ENCODE results near the gene NLGN3.

Gene NLGN3

DNA sequence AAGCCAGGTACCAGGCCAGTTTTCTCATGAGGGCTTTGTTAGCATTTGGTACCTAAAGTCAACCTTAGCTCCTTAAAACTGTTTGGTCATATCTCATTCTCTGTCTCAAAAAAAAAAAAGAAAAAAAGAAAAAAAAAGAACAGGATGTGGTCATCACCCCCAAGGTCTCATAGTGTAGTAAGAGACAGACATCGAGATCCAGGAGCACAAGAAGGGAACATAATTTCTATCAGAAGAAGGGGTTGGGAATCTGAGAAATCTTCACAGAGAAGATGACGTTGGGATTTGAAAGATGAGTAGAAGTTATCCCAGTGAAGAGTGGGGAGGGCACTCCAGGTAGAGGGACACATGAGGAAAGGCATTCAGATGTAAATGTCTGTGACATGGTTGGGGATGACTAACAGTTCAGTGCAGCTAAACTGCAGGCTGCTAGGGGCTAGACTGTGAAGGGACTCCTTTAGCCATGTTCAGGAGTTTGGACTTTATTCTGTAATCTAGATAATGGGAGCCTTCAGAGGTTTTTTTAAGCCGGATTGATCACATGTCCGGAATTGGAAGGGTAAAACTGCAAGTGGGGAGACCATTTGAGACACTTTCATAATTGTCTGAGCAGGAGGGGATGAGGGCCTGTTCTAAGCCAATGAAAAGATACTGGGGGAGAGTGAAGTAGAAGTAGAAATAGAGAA, 51.5 kb downstream of the NLGN3 start:
- in situ Hi-C loops (cut with HindIII; ENCODE audit: low sequenced_read_pairs): no loop called here
- TF ChIP-seq, protein P1, sequence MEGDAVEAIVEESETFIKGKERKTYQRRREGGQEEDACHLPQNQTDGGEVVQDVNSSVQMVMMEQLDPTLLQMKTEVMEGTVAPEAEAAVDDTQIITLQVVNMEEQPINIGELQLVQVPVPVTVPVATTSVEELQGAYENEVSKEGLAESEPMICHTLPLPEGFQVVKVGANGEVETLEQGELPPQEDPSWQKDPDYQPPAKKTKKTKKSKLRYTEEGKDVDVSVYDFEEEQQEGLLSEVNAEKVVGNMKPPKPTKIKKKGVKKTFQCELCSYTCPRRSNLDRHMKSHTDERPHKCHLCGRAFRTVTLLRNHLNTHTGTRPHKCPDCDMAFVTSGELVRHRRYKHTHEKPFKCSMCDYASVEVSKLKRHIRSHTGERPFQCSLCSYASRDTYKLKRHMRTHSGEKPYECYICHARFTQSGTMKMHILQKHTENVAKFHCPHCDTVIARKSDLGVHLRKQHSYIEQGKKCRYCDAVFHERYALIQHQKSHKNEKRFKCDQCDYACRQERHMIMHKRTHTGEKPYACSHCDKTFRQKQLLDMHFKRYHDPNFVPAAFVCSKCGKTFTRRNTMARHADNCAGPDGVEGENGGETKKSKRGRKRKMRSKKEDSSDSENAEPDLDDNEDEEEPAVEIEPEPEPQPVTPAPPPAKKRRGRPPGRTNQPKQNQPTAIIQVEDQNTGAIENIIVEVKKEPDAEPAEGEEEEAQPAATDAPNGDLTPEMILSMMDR (IDR thresholded peaks at IDR 0.05; ENCODE audit: low read depth, low read length): no peak
- DNase-seq (ENCODE audit: low read depth, low spot score): no peak
- no peak overlapping the region for H3K4me3 ChIP-seq (ENCODE audit: low read depth, low read length)

GRCh38 chrX:71198066-71198465, 53.4 kb downstream of the NLGN3 start:
- no peak overlapping the region for H3K4me3 ChIP-seq (ENCODE audit: low read depth, low read length)

DNA sequence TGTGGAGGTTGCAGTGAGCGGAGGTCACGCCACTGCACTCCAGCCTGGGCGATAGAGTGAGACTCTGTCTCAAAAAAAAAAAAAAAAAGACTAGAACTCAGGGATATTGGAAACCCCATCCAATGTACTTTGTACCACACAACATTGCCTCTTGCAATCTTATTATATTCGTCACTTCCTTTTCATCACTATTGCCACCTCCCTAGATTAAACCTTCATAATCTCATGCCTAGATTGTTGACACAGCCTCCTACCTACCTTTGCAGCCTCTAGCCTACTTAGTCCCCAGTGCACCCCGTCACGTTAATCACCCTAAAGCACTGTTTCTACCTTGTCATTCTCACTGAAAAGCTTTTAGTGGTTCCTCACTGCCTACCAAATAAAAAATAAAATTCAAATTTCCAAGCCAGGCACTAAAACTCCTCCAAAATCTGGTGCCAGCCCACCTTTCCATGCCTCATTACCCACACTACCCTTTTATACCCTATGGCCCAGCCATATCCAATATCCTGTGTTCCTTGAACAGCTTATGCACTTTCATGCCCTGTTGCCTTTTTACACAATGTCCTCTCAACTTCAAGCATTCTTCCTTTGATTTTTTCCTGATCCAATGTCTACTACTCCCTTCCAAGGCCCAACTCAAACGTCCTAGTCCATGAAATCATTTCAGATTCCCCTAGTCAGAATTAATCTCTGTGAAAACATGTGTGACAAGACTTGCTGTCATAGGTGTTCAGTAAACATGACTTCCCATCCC, 54.8 kb downstream of the NLGN3 start:
- no peak for DNase-seq (ENCODE audit: low read depth, low spot score)
- TF ChIP-seq, protein P1 (IDR thresholded peaks at IDR 0.05; ENCODE audit: low read depth, low read length): no peak
- no peak overlapping the region for H3K4me3 ChIP-seq (ENCODE audit: low read depth, low read length)
- in situ Hi-C loops (cut with HindIII; ENCODE audit: low sequenced_read_pairs): no loop called here

More at GRCh38 chrX:71198066-71198465, 53.4 kb downstream of the NLGN3 start:
- TF ChIP-seq, protein P1 (IDR thresholded peaks at IDR 0.05; ENCODE audit: low read depth, low read length): no peak
- no peak for DNase-seq (ENCODE audit: low read depth, low spot score)
- in situ Hi-C loops (cut with HindIII; ENCODE audit: low sequenced_read_pairs): no loop called here

DNA sequence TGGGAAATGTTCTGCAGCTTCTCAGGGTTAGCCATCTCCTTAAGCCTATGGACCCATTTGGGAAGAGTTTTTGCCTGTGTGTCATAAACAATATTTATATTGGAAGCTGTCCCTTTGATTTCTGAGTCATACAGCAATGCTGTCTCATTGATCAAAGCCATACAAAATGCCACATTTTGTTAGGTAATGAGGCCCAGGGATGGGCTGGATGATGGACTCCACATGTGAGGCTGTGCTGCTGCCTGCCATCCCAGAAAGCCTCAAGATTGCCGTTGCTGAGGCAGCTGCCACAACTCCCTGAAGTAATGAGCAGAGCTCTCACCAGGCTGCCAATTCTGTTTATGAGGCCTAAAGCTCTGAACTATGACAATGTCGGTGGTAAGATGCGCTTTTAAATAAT, 66.2 kb downstream of the NLGN3 start:
- no peak overlapping the region for H3K4me3 ChIP-seq (ENCODE audit: low read depth, low read length)
- DNase-seq (ENCODE audit: low read depth, low spot score): no peak
- in situ Hi-C loops (cut with HindIII; ENCODE audit: low sequenced_read_pairs): no loop called here
- TF ChIP-seq, protein P1 (IDR thresholded peaks at IDR 0.05; ENCODE audit: low read depth, low read length): no peak

- H3K4me3 ChIP-seq (ENCODE audit: low read depth, low read length): no peak overlapping the region
- DNase-seq (ENCODE audit: low read depth, low spot score): no peak
- in situ Hi-C loops (cut with HindIII; ENCODE audit: low sequenced_read_pairs): no loop called here
- TF ChIP-seq, protein P1 (IDR thresholded peaks at IDR 0.05; ENCODE audit: low read depth, low read length): no peak
Measured at GRCh38 chrX:71212536-71212935, 67.9 kb downstream of the NLGN3 start.

GRCh38 chrX:71214152-71214551, 69.5 kb downstream of the NLGN3 start:
- in situ Hi-C loops (cut with HindIII; ENCODE audit: low sequenced_read_pairs): no loop called here
- H3K4me3 ChIP-seq (ENCODE audit: low read depth, low read length): no peak overlapping the region
- DNase-seq (ENCODE audit: low read depth, low spot score): no peak
- TF ChIP-seq, protein P1 (IDR thresholded peaks at IDR 0.05; ENCODE audit: low read depth, low read length): no peak

Measured in astrocyte of the spinal cord (primary cell).